NAMALWA (cell line): Measurements from ENCODE around the gene LSM7.

Experiments used
- DNase-seq: peaks from one replicate; pipeline ENCODE4 v3.0.0-alpha.2; 2015; ENCODE audit warnings: low spot score

The LSM7 gene

DNA sequence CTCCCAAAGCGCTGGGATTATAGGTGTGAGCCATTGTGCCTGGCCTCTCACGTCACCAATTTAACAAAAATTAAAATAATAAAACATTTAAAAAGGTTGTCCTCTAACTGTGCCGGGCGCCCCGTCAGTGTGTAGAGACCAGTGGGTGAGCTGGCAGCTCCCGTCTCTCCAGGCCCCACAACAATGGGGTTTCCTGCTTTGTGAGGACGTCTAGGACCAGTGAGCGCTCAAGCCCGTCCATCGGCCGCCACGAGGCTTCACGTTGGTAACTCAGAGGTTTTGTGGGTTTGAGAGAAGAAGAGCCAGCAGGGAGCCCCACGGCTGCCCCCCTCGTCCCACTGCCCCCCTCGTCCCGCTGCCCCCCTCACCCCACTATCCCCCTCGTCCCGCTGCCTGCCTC, 4.7 kb downstream of the LSM7 start:
- no peak for DNase-seq

DNA sequence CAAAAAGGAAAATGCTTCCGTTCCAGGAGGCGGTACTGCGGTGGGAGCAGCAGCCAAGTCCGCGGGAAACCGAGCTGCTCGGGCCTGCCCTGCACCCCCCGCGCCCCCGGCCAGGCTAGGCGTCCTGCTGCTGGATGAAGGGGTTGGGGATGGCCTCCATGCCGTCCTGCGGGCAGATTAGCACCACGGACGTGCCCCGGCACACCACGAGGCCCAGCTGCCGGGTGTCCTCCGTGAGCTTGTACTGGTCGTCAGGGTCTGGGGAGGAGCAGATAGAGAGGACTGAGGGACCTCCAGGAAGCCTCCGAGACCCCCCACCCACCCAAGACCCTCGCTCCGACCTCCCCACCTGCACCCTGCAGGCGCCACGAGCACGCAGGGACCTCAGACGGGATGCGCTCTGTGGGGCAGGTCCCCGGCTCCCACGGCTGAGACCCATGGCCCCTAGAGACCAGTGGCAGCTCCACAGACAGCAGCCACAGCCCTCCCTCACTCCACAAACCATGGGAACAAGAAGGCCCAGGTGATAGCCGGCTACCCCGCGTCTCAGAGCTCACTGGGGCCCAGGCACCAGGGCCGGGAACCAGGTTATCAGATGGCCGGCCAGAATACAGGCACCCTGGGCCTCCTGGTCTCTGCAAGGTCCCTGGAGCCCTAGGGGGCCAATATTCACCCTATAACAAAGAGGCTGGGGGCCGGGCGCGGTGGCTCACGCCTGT, 6.7 kb downstream of the LSM7 start:
- DNase-seq = no peak

DNA sequence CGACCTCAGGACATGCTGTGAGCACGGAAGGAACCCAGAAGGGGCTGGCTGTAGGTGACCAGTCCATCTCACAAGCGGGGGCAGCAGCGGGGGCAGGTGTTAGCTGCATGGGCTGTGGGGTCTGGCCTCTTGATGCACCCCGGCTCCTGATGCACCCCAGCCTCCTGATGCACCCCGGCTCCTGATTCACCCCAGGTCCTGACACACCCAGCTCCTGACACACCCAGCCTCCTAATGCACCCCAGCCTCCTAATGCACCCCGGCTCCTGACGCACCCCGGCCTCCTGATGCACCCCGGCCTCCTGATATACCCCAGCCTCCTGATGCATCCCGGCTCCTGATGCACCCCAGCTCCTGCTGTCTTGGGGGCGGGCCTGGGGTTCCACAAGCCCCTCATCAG, 7.4 kb downstream of the LSM7 start:
- no peak for DNase-seq

DNA sequence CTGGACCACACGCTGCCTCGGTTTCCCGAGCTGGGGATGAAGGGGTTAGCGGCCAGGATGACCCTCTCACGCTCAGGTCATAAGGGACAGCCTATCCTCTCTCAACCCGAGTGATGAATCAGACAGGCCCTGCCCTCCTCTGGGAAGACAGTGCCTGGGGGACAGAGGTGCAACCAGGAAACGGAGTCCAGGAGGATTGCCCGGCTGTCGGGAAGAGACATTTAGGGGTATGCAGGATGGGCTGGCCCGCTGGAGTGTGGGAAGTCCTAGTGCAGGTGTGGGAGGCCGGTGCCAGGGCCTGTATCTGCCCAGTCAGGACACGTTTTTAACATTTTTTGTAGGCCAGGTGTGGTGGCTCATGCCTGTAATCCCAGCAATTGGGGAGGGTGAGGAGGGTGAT, 8.3 kb downstream of the LSM7 start:
- no peak for DNase-seq

DNA sequence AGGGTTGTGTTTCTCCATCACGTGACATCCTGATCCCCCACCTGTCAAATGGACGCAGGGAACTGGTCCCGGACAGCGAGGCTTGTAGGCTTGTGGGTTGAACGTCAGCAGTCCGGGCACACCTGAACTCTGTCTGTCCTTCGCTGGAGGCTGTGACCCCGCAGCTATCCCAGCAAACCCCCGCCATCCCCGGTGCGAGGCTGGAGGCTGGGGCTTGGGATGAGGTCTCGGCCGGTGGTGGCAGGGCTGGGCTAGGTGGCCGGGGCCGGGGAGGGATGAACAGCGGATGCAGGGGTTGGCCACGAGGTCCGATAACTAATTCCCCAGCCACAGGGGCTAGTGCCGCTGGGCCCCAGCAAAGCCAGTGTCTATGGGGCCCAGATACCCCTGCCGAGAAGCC, 8.8 kb downstream of the LSM7 start:
- no peak for DNase-seq

DNA sequence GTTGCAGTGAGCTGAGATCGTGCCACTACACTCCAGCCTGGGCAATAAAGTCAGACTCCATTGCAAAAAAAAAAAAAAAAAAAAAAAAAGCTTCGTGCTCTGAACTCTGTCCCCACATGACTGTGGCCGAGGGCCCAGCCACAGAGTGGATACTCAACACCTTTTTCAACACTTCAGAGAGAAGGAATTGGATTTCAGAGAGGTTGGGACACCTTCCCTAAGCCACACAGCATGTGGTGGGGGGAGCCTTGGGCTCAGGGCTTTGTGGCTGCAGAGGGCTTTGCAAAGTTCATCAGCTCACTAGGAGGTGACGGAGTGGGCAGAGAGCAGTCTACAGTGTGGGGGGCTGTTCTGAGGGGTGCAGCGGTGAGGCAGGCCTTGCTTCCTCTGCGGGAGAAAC, 9.5 kb downstream of the LSM7 start:
- DNase-seq = no peak

DNA sequence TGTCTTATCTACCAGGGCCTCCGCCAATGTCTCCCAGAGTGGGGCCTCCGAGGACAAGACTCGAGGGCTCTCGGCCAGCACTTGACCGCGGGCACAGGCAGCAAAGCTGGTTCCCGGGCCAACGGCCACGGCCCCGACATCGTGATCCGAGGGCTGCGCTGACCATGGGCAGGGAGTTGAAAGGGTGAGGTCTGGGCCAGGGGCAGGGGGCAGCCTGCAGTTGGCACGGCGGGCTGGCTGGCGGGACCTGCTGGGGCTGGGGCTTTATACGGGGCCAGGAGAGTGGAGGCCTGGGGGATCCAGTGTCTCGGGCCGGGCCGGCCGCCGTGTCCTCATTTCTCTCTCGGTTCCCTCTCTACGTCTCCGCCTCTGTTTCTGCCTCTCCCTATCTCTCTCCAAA, 10.6 kb downstream of the LSM7 start:
- DNase-seq = no peak

DNA sequence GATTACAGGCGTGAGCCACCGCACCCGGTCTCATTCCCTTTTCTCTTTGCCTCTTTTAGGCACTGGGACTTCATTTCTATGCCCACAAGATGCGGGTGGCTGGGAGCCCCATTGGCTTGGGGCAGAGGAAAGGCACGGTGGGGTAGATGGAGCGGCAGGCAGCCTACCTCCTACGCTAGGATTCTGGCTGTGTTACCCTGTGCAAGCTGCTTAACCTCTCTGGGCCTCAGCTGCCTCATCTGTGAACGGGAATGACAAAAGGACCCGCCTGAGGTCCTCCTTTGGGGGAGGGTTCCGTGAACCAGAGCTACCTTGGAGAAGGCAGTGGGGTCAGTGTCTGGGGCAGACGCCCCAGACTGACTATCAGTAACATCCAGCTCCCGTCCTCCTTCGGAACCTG, 11.1 kb downstream of the LSM7 start:
- no peak for DNase-seq

DNA sequence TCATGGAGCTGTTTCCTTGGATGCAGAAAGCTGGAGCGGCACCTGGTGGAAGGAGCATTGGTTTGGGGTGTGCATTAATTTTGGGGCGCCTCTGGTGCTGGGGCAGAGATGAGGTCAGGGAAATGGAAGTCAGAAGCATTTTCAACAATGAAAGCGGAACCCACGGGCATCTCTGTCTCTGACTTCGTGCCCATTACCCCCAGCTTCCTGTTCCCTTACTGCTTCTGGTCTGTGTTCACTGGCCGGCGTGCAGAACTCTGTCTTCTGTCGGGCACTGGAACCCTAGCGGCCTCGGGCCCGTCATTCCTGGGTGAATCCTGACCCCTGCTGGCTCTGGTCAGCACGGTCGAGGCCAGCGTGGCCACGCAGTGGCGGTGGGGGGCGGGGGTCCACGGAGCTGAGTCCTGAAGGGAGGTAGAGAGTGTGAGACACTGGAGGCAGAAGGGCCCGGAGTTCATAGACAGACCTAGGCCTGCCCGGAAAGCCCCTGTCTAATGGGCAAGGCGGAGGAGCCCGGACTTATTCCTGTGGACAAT, 12.5 kb downstream of the LSM7 start:
- DNase-seq = no peak

DNA sequence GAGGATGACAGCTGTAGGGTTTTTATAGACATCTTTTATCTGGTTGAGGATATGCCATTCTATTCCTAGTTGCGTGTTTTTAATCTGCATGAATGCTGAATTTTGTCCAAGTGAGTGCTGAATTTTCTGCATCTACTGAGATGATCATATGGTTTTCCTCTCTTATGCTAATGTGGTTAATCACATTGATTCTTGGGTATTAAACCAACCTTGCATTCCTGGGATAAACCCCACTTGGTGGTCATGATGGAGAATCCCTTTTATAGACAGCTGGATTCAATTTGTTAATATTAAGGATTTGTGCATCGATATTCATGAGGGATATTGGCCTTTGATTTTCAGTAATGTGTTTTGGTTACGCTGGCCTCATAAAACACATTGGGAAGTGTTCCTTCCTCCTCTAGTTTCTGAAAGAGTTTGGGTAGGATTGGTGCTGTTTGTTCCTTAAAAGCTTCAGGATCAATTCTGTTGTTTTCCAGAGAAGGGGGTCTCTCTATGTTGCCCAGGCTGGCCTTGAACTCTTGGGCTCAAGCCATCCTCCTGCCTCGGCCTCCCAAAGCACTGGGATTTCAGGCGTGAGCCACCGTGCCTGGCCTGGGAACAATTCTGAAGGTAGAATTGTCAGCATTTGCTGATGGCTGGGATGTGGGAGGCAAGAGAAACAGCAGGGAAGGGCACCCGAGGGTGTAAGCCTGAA, 13.1 kb downstream of the LSM7 start:
- DNase-seq = no peak

DNA sequence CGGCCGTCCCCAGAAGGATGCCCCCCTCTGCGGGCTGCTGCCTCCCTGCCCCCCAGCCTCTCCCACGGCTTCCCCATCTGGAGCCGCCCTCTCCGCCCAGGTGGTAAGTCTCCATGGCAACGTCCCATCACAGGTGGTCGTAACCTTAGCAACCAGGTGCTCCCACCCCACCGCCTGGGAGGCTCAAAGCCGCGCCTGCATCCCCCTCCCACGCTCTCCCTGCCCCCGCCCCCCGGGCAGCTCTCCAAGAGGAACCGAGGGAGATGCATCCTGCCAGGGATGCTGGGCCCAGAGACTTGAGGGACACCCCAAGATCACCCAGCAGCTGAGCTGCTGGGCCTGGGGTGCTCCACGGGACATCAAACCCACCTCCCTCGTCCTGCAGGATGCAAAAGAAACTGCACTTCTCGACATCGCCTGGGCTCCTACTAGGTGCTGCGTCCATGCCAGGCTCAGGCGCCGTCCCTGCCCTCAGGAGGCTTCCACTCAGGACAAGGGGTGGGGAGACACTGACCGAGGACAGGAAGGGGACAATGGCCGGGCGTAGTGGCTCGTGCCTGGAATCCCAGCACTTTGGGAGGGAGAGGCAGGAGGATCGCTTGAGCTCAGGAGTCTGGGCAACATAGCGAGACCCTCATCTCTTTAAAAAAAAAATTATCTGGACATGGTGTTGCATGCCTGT, 15.4 kb downstream of the LSM7 start:
- no peak for DNase-seq

DNA sequence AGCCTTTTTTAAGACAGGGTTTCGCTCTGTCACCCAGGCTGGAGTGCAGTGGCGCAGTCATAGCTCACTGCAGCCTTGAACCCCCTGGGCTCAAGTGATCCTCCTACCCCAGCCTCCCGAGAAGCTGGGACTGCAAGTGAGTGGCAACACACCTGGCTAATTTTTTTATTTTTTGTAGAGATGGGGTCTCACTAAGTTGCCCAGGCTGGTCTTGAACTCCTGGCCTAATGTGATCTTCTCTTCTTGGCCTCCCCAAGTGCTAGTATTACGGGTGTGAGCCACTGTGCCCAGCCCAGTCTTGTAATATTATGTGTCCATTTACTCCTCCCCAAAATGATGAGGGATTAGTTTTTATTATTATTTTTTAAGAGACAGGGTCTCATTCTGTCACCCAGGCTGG, 17.3 kb downstream of the LSM7 start:
- no peak for DNase-seq

DNA sequence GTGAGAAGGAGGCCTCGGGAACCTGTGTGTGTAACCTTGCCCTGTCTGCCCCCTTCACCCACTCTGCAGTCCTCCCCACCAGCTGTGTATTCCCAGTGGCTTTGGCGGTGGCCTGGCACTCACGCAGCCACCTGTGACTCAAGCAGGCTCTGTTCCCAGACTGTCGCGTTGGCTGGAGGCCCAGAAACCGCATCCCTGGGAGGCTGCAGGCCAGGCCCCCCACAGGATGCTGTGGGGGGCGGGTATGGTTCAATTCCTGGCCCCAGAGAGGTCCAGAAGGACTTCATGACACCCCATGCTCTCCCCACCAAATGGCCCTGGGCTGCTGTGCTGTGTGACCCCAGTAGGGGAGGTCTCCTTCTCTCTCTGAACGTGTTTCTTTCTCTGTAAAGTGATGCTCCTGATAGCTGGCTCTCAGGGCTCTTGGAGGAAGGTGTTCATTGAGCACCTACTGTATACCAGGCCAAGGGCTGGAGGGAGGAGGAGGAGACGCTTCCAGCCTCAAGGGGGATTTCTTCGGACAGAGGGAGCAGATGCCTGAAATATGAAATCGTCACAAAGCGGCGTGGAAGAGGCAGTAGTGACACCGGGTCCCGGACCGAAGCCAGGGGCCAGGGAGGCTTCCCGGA, 18.5 kb downstream of the LSM7 start:
- no peak for DNase-seq

DNA sequence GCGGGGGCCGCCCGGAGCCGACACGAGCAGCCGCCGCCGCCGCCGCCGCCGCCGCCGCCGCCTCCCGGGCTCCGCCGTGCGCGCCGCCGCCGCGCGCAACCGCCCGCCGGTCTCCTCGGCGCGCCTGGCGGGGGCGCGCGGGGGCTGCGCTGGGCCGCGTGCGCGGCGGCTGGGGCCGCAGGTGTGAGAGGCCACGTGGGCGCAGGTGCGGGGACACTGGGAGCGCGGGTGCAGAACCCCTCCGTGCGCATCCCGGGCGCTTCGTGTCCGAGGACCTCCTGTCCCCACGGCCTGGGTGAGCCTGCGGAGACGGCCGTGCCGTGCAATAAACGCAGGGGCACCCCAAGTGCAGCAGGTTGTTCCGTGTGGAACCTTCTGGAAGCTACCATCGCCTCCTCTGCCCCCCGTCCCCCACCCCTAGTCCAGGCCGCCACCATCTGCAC, 20.3 kb downstream of the LSM7 start, which contains the start of gene LINGO3:
Gene LINGO3 (minus strand): TSS at position 41 of the 443 bp plus-strand sequence. CDS start 16,378 bp downstream, outside the sequence.
- DNase-seq = no peak

DNA sequence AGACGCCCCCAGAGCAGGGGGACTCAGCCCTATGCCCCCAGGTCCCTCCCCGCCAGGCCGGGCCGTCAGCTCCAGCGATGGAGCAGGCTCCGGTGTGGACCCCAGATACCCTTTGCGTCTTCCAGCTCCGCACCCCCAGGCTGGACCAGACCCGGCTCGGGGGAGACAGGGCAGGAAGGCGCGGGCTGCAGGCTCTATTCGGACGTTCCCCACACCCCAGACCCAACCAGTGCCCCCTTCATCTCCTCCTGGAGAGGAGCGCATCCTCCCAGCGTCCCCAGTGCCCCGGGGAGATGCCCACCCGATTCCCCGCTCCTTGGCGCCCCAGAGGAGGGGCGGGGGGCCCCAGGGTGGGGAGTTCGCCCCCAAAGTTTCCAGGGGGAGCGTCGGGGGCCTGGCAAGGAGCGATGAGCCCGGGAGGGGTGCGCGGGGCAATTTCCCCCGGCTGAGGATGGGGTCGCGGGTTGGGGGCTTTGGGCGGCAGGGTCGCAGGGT, 20.8 kb downstream of the LSM7 start:
- DNase-seq = no peak

DNA sequence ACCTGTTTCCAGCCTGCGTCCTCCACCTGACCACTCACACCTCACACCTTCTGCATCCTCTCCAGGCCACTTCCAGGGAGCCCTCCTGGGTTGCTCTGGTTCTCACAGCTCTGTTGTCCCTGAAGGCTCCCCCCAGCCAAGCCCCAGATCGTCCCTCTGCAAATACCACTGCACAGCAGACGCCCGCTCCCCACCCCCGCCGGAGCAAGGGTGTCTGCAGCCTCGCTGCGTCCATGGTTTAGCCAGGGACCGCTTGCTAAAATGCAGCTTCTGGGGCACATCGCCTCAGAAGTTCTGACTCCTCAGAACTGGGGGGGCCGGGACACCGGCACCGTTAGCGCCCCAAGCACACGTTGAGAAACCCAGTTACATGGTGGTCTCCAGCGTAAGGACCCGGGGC, 21.4 kb downstream of the LSM7 start:
- no peak for DNase-seq

DNA sequence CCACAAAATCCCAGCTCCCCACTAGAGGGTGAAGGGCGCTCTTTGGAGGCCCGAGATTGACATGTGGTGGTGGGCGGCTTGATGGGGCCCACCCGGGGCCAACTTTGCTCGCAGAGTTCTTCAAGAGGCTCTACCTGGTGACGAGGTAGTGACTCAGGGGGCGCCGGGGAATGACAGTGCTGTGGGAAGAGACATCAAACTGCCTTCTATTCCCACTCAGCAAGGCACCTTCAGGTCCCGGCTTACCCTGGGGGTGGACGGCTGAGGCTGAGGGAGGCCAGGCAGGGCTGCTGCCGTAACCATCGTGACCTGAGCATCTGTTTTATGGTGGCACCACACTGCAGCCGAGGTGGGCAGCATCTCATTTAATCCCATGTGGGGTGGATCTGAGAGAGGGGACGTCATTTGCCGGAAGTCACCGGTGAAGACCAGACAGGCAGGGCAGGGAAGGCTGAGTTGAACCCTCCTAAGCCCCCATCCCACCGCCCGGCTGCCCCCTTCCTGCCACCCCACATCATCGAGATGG, 22.0 kb downstream of the LSM7 start:
- DNase-seq = no peak

DNA sequence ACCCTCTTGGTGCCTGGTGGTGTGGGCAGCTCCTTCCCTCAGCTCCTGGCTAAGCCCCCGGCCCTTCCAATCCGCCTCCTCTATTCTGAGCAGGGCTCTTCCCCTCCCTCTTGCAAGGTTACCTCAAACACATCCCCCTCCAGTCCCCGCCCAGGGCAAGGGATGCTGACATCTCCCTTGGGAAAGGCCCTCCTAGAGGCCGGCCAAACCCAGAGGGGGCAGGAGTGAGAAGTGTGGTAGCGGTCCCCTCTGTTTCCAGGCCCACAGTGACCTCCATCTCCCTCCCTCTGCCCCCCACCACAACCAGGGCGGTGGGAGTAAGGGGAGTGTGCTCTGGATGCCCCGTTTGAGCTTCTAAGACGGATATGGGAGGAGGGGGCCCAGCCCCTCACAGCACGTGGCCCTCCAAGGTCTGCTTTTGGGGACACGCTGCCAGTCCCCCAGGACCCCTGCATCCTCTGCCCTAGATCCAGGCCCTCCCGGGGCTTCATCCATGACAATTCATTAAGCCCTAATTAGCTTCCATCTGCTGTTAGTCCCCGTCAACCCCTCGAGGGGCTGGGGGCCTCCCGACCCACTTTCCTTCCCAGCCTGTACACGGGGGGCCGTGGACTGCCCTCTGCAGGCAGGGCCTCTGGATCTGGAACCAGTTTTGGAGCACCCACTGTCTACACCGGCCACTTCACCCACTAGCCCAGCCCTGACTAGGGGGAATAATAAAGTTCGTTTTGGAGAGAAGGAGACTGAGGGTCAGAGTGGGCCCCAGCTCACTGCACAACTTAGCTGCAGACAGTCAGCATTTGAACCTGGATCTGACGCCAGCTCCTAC, 22.7 kb downstream of the LSM7 start:
- DNase-seq = no peak

DNA sequence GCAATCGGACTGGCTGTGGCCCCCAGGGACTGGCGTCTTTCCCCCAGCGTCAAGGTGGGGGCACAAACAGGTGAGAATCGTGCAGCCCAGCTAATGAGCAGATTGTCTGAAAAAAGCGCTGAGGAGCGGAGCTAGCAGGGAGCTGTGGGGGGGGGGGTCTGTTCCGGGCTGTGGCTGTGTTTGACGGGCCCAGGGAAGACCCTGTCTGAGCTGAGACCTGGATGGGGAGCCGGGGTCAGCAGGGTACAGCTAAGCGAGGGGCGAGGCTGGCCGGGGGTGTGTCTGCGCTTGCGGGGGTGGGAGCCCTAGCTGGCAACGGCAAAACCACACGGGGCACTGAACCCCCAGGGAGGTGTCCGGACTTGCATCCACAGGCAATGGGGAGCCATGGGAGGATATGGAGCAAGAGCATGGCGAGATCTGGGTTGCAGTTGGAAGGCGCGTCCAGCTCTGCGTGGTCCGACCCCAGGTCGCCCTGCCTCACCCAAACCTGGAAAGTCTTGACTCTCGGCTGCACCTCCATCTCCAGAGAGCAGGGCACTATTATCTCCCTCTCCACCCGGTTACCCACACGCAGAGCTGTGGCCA, 25.1 kb downstream of the LSM7 start:
- DNase-seq = no peak

DNA sequence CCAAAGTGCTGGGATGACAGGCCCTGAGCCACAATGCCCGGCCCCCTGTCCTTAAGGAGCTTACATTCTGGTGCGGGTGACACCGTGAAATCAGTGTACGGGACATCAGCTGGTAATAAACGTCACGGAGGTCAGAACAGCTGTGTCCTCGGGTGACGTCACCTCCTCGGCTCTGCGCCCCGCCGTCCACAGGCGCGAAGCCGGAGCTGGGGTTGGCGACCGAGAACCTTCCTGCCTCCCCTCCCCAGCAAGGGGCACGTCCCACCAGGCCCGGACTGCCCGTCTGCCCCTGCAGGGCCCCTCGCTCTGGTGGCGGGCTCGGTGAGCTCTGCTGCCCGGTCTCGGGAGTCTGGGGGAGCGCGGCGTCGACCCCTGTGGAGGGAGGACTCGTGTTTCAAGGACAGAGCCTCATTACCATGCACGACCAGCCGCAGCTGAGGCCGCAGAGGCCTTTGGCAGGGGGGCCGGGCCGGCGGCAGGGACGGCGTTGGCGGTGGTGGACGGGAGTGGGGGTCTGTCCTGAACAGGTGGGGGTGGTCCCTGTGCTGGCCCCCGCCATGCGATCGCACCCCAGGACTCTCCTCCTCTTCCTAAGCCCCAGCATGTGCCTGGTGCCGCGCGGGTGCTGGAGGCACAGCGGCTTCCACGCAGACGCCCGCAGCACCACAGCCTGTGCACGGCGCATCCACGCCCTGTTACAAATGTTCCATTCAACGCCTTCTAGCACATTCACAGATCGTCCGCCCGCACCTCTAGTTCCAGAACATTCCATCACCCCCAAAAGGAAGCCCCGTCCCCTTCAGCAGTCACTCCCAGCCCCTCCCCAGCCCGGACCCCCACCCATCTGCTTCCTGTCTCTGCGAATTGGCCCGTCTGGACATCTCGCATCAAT, 25.8 kb downstream of the LSM7 start:
- DNase-seq = no peak
